ENCODE data around the gene XIRP1.
"Not testable (repeated sequence)": the region's sequence is repeated elsewhere in the genome, so short reads cannot be mapped to it uniquely, and the experiment has no call there.

XIRP1 gene

GRCh38 chr3:39185959-39186691 lies 6.3 kb downstream of the XIRP1 start:
- no peak for DNase-seq

- DNase-seq: no peak
These were observed 7.0 kb downstream of the XIRP1 start for GRCh38 chr3:39185326-39185958.

- DNase-seq: no peak
These were observed 7.5 kb downstream of the XIRP1 start for GRCh38 chr3:39184968-39185285.

GRCh38 chr3:39184081-39184967 lies 8.1 kb downstream of the XIRP1 start:
- DNase-seq: no peak

- DNase-seq: no peak
These were observed 8.9 kb downstream of the XIRP1 start for GRCh38 chr3:39183211-39184080.

GRCh38 chr3:39181408-39182335 lies 10.7 kb downstream of the XIRP1 start:
- DNase-seq: no peak

- peak; percentile 93 for DNase-seq
These were observed 11.6 kb downstream of the XIRP1 start for GRCh38 chr3:39180546-39181346.

- no peak for DNase-seq
These were observed 12.2 kb downstream of the XIRP1 start for GRCh38 chr3:39180183-39180545.

- DNase-seq: no peak
These were observed 13.8 kb downstream of the XIRP1 start for GRCh38 chr3:39178553-39178952.

- peak; percentile 84 for DNase-seq
These were observed 14.6 kb downstream of the XIRP1 start for GRCh38 chr3:39177708-39178332.

GRCh38 chr3:39176025-39176714 lies 16.2 kb downstream of the XIRP1 start:
- no peak for DNase-seq

GRCh38 chr3:39173318-39174125 lies 18.9 kb downstream of the XIRP1 start:
- no peak for DNase-seq

- no peak for DNase-seq
These were observed 20.5 kb downstream of the XIRP1 start for GRCh38 chr3:39171860-39172259.

GRCh38 chr3:39170877-39171276 lies 21.5 kb downstream of the XIRP1 start:
- DNase-seq: not testable (repeated sequence)

GRCh38 chr3:39170461-39170860 lies 21.9 kb downstream of the XIRP1 start:
- no peak for DNase-seq

- DNase-seq: no peak
These were observed 22.7 kb downstream of the XIRP1 start for GRCh38 chr3:39169712-39170111.

GRCh38 chr3:39168156-39168780 lies 24.1 kb downstream of the XIRP1 start:
- no peak for DNase-seq

GRCh38 chr3:39166932-39167532 lies 25.4 kb downstream of the XIRP1 start:
- peak; percentile 42 for DNase-seq

All from CD4-positive, alpha-beta T cell treated with Interferon gamma for 1 hour (primary cell).